ENCODE measurements around the gene PVR.
"Not testable (repeated sequence)": the region's sequence is repeated elsewhere in the genome, so short reads cannot be mapped to it uniquely, and the experiment has no call there.

The PVR gene

GRCh38 chr19:44628793-44629192 lies 14.9 kb upstream of the PVR start:
- H3K36me3 ChIP-seq (ENCODE audit: insufficient read depth, low read length), result no peaks in the 10 kb centered on the region
- no peaks in the 10 kb centered on the region for H4K20me1 ChIP-seq (ENCODE audit: insufficient read depth, low read length)
- no peak overlapping the region for H3K4me3 ChIP-seq (ENCODE audit: low read depth in 1 of 2, low read length in 2 of 2)
- H2AFZ ChIP-seq (ENCODE audit: low read depth, low read length), result no peak overlapping the region
- H3K9me3 ChIP-seq (ENCODE audit: insufficient read depth, low read length, severe bottlenecking), result no peaks in the 10 kb centered on the region
- H3K79me2 ChIP-seq (ENCODE audit: insufficient read depth, low read length), result no peaks in the 10 kb centered on the region
- no peak overlapping the region for H3K9ac ChIP-seq (ENCODE audit: low read depth, low read length)
- H3K27ac ChIP-seq (ENCODE audit: low read length), result no peak overlapping the region
- no peak overlapping the region for H3K4me2 ChIP-seq (ENCODE audit: insufficient read depth, low read length)
- DNase-seq, result no peak
- no peak for ATAC-seq (ENCODE audit: insufficient read depth, low read depth)
- no peak for TF ChIP-seq EZH2 (IDR thresholded peaks at IDR 0.05; ENCODE audit: borderline replicate concordance, low read depth, low read length, severe bottlenecking)
- TF ChIP-seq, protein P1, sequence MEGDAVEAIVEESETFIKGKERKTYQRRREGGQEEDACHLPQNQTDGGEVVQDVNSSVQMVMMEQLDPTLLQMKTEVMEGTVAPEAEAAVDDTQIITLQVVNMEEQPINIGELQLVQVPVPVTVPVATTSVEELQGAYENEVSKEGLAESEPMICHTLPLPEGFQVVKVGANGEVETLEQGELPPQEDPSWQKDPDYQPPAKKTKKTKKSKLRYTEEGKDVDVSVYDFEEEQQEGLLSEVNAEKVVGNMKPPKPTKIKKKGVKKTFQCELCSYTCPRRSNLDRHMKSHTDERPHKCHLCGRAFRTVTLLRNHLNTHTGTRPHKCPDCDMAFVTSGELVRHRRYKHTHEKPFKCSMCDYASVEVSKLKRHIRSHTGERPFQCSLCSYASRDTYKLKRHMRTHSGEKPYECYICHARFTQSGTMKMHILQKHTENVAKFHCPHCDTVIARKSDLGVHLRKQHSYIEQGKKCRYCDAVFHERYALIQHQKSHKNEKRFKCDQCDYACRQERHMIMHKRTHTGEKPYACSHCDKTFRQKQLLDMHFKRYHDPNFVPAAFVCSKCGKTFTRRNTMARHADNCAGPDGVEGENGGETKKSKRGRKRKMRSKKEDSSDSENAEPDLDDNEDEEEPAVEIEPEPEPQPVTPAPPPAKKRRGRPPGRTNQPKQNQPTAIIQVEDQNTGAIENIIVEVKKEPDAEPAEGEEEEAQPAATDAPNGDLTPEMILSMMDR (IDR thresholded peaks at IDR 0.05; ENCODE audit: borderline replicate concordance, extremely low read depth, low read length, poor library complexity, severe bottlenecking), result no peak
- H3K4me1 ChIP-seq (ENCODE audit: insufficient read depth, low read length), result no peaks in the 10 kb centered on the region
- H3K27me3 ChIP-seq (ENCODE audit: insufficient read depth, low read length, poor library complexity), result no peaks in the 10 kb centered on the region

DNA sequence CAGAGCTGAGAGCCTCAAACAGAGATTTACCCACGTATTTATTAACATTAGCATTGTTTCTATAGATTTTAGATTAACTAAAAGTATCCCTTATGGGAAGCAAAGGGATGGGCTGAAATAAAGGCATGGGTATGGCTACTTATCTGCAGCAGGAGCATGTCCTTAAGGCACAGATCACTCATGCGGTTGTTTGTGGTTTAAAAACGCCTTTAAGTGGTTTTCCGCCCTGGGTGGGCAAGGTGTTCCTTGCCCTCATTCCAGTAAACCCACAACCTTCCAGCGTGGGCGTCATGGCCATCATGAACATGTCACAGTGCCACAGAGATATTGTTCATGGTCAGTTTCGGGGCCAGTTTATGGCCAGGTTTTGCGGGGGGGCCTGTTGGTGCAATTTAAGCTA lies 12.1 kb upstream of the PVR start:
- not testable (repeated sequence) for ATAC-seq (ENCODE audit: insufficient read depth, low read depth); H3K79me2 ChIP-seq (ENCODE audit: insufficient read depth, low read length); DNase-seq; H3K9ac ChIP-seq (ENCODE audit: low read depth, low read length); H3K27me3 ChIP-seq (ENCODE audit: insufficient read depth, low read length, poor library complexity); H3K4me1 ChIP-seq (ENCODE audit: insufficient read depth, low read length); H3K36me3 ChIP-seq (ENCODE audit: insufficient read depth, low read length); H4K20me1 ChIP-seq (ENCODE audit: insufficient read depth, low read length); H3K9me3 ChIP-seq (ENCODE audit: insufficient read depth, low read length, severe bottlenecking); H3K4me3 ChIP-seq (ENCODE audit: low read depth in 1 of 2, low read length in 2 of 2); H3K4me2 ChIP-seq (ENCODE audit: insufficient read depth, low read length); H3K27ac ChIP-seq (ENCODE audit: low read length); H2AFZ ChIP-seq (ENCODE audit: low read depth, low read length)

GRCh38 chr19:44634058-44634457 lies 9.7 kb upstream of the PVR start:
- DNase-seq; H3K4me2 ChIP-seq (ENCODE audit: insufficient read depth, low read length); H4K20me1 ChIP-seq (ENCODE audit: insufficient read depth, low read length); ATAC-seq (ENCODE audit: insufficient read depth, low read depth); H3K4me3 ChIP-seq (ENCODE audit: low read depth in 1 of 2, low read length in 2 of 2); H2AFZ ChIP-seq (ENCODE audit: low read depth, low read length); H3K27me3 ChIP-seq (ENCODE audit: insufficient read depth, low read length, poor library complexity); H3K36me3 ChIP-seq (ENCODE audit: insufficient read depth, low read length); H3K9ac ChIP-seq (ENCODE audit: low read depth, low read length); H3K27ac ChIP-seq (ENCODE audit: low read length); H3K9me3 ChIP-seq (ENCODE audit: insufficient read depth, low read length, severe bottlenecking); H3K79me2 ChIP-seq (ENCODE audit: insufficient read depth, low read length); H3K4me1 ChIP-seq (ENCODE audit: insufficient read depth, low read length): not testable (repeated sequence)

DNA sequence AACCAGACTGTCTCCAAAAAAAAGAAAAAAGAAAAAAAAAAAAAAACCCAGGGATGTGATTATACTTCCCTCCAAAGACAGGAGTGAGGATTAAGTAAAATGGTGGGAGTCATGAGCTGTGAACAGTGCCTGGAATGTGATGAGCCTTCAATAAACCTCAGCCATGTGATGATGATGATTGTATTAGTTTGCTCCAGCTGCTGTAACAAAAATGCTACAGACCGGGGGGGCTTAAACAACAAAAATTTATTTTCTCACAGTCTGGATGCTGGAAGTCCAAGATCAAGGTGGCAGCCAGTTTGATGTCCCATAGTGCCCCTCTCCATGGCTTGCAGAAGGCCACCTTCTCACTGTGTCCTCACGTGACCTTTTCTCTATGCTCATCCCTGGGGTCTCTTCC lies 8.9 kb upstream of the PVR start:
- H3K4me2 ChIP-seq (ENCODE audit: insufficient read depth, low read length), result no peak overlapping the region
- no peaks in the 10 kb centered on the region for H3K27me3 ChIP-seq (ENCODE audit: insufficient read depth, low read length, poor library complexity)
- H3K9ac ChIP-seq (ENCODE audit: low read depth, low read length), result no peak overlapping the region
- H4K20me1 ChIP-seq (ENCODE audit: insufficient read depth, low read length), result no peaks in the 10 kb centered on the region
- H3K79me2 ChIP-seq (ENCODE audit: insufficient read depth, low read length), result no peaks in the 10 kb centered on the region
- no peak for ATAC-seq (ENCODE audit: insufficient read depth, low read depth)
- H3K4me1 ChIP-seq (ENCODE audit: insufficient read depth, low read length), result no peaks in the 10 kb centered on the region
- H3K9me3 ChIP-seq (ENCODE audit: insufficient read depth, low read length, severe bottlenecking), result no peaks in the 10 kb centered on the region
- no peak overlapping the region for H3K27ac ChIP-seq (ENCODE audit: low read length)
- no peak overlapping the region for H3K4me3 ChIP-seq (ENCODE audit: low read depth in 1 of 2, low read length in 2 of 2)
- H3K36me3 ChIP-seq (ENCODE audit: insufficient read depth, low read length), result no peaks in the 10 kb centered on the region
- no peak for TF ChIP-seq EZH2 (IDR thresholded peaks at IDR 0.05; ENCODE audit: borderline replicate concordance, low read depth, low read length, severe bottlenecking)
- TF ChIP-seq, protein P1 (IDR thresholded peaks at IDR 0.05; ENCODE audit: borderline replicate concordance, extremely low read depth, low read length, poor library complexity, severe bottlenecking), result no peak
- no peak overlapping the region for H2AFZ ChIP-seq (ENCODE audit: low read depth, low read length)
- no peak for DNase-seq

Measured in DND-41 (cell line).